Stimulated activated CD8-positive, alpha-beta memory T cell treated with anti-CD3 and anti-CD28 coated beads, Interleukin-15, amount 100 ng/mL, for 4 hours (primary cell): Measurements from ENCODE around the gene RPTOR.

Experiments used
- DNase-seq, 2 donors: peaks; one replicate each; pipeline ENCODE4 v3.0.0-alpha.2; 2020; ENCODE audit warnings: low read depth in 2 of 2

RPTOR gene

GRCh38 chr17:80780381-80781198 lies 236.0 kb downstream of the RPTOR start:
- DNase-seq, result no peak

DNA sequence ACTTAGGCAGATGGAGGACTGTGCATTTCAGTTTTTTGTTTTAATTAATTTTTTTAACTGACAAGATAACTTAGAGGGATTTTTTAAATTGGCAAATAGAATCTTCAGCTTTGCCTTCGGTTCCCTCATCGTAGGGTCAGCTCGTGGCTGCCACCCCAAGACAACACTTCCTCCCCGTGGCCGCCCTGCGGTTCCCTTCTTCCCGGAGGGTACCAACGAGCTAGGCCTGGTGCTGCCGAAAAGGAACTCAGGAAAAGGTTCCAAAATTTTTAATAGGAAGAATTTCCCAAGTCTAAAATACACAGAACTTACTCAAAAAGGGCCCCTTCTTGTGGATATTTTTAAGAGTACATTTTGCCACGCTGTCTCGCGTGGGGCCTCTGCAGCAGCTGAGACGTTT lies 236.6 kb downstream of the RPTOR start:
- no peak for DNase-seq

DNA sequence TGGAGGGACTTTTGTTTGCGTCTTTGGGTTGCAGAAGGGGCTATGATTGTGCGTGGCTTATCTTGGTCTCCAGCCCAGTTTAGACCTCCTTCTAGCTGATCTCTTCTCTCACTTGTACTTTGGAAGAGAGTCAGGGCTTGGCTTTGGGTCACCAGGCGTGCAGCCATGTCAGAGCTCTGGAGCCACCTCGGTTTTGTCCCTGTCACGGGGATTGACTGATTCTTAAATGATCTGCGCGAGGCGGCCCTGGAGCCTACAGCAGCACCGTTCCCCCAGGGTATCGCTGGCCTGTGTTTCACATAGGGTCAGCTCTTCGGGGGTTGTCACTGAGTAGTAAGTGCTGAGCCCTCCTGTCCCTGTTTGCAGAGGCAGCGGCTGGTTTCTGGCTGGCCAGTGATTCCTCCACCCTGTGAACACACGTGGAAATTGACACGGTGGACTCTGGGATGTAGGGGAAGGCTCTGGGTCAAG lies 237.2 kb downstream of the RPTOR start:
- DNase-seq, result no peak

DNA sequence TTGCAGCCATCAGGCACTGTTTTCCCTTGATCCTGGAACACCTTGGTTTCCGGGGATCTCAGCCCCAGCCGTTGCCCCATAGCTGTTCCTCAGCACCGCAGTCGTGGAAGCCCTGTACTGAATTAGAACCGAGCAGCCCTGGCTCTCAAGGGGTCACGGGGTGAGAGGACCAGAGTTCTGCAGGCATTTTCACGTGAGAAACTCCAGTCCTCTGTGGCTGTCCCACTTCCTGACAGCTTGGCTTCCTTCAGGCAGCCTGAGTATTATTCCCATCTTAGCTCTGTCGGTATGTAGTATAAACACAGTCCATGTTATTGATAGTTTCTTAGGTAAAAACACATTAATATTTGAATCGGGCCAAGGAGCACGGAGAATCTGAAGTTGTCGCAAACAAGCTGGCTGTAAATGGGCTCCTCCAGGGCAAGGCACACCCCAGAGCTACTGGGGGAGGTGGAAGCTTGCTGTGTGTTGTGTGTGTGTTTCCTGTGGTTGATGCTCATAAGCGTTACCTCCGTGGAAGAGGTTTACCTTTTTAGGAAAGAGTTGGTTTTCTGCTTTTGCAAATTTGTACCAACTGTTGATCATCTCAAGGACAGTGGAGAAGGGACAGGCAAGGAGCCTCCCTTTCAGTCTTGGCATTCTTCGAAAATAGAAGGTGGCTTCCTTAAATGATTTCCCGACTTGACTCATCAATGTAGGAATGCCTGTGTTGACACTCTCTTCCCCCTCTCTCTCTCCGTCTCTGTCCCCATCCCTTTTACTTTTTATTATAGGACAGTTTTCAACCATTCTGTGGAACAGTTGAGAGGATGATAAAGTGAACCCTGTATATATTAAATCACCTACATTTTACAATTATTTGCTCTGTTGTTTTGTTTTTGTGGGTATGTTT lies 238.1 kb downstream of the RPTOR start:
- DNase-seq, result no peak

GRCh38 chr17:80783486-80783885 lies 238.8 kb downstream of the RPTOR start:
- no peak for DNase-seq

GRCh38 chr17:80783971-80784370 lies 239.3 kb downstream of the RPTOR start:
- no peak for DNase-seq

GRCh38 chr17:80785477-80786178 lies 241.0 kb downstream of the RPTOR start:
- no peak for DNase-seq

GRCh38 chr17:80786470-80786869 lies 241.8 kb downstream of the RPTOR start:
- DNase-seq, result no peak

GRCh38 chr17:80786887-80787286 lies 242.2 kb downstream of the RPTOR start:
- no peak for DNase-seq

DNA sequence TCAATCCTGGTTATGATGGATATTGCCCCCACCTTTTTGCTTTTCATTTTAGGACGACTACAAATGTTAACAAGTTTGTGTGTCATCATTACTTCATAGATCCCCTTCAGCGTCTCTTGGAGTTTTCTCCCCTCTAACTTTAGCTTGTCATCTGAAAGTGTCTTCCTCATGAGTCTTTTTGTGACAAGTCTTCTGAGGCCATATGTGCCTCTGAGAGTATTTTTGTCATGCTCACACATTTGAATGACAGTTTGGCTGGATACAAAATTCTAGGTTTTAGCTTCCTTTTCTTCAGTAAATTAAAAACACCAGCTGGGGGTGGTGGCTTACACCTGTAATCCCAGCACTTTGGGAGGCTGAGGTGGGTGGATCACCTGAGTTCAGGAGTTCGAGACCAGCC lies 243.2 kb downstream of the RPTOR start:
- no peak for DNase-seq

- DNase-seq, result no peak
Observed at GRCh38 chr17:80789356-80789902, 244.8 kb downstream of the RPTOR start.

GRCh38 chr17:80790021-80790765 lies 245.6 kb downstream of the RPTOR start:
- no peak for DNase-seq

- no peak for DNase-seq
Observed at GRCh38 chr17:80790981-80791742, 246.5 kb downstream of the RPTOR start.

GRCh38 chr17:80791758-80792284 lies 247.2 kb downstream of the RPTOR start:
- DNase-seq, result no peak

GRCh38 chr17:80792373-80792781 lies 247.7 kb downstream of the RPTOR start:
- no peak for DNase-seq

DNA sequence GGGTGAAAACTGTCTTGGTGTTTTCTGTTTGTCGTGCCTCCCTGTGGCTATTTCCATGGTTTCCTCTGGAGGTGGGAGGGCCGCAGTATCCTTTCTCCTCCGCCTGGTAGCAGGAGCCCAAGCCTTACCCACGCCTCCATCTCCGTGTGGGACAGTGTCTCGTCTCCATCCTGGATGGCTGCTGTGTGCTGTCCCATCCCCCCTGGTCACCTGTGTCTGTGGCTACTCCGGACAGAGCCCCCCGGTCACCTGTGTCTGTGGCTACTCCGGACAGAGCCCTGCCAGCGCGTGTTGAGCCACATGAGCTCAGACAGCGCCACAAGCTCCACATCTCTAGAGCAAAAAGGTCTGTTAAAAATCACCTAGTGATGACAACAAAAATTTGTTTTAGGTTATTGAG lies 248.8 kb downstream of the RPTOR start:
- DNase-seq, result no peak

DNA sequence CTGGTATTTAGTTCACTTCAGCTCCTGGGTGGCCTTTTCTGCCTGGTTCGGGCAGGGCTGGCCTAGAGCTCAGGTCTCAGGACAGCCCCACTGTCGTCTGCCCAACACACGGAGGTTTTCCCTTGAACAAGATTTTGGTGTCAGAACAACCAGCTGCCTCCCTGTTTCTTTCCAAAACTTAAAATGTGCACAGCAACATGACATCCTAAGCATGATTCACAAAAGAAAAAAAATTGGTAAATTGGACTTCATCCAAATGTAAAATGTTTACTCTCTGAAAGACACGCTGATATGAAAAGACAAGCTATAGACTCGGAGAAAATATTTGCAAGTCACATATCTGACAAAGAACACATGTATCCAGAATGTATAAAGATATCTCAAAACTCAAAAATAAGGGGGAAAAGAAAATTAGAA lies 249.2 kb downstream of the RPTOR start:
- DNase-seq, result no peak

- no peak for DNase-seq
Observed at GRCh38 chr17:80794281-80795089, 249.8 kb downstream of the RPTOR start.

DNA sequence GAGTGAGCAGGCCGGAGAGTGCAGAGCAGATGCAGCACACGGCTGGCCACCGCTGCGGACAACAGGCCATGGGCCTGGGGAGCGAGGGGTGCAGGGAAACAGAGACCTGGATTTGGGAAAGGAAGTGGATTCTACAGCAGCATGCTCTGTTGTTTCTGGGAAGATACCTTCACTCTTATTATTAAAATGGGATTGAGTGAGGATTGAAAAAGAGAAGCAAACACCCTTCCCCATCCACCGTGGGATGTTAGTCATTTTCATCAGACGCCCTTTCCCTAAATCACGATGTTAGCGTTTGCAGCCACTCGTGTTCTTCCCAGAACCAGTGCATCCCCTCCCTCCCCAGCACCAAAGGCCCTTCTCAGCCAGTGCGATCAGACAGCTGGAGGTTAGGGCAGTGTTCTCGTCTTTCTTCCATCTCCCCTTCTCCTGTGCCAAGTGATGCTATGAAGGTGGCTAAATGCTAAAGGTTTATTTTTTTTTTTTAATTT lies 250.5 kb downstream of the RPTOR start:
- no peak for DNase-seq
